Left lung (tissue), 10 donors: ENCODE measurements around the gene SETD7. TPM values are rescaled to one million over a fixed set of nuclear protein-coding genes. Genes with fewer than 3 reads are reported as not detected.

Experiments used
- ATAC-seq: fragments of 200-7000 bp; cut with Tn5 transposase; one replicate; pipeline ENCODE4 v1.9.1; 2020; ENCODE audit warnings: moderate library complexity
- DNase-seq, 4 donors: peaks; one replicate each; pipeline ENCODE4 v3.0.0-alpha.2; 2013 to 2020
- H3K27ac ChIP-seq, 2 donors: fragments of 200-600 bp; sonication (generic) in 1 of 2; one replicate each; pipeline versions ENCODE4 v1.5.0 to v1.8.0; 2020 to 2021
- H3K27me3 ChIP-seq, 2 donors: fragments of 200-600 bp; sonication (generic) in 1 of 2; one replicate each; pipeline versions ENCODE4 v1.5.0 to v1.8.0; 2020 to 2021
- H3K36me3 ChIP-seq, 2 donors: fragments of 200-600 bp; sonication (generic) in 1 of 2; one replicate each; pipeline versions ENCODE4 v1.5.0 to v1.8.0; 2020 to 2021
- H3K4me1 ChIP-seq, 2 donors: fragments of 200-600 bp; one replicate each; pipeline ENCODE4 v1.8.0; 2021
- H3K4me3 ChIP-seq, 2 donors: fragments of 200-600 bp; sonication (generic) in 1 of 2; one replicate each; pipeline versions ENCODE4 v1.5.0 to v1.8.0; 2020 to 2021; ENCODE audit warnings: mild to moderate bottlenecking in 1 of 2
- H3K9me3 ChIP-seq, 2 donors: fragments of 200-600 bp; sonication (generic) in 1 of 2; one replicate each; pipeline versions ENCODE4 v1.5.0 to v1.8.0; 2020 to 2021
- CTCF ChIP-seq, 2 donors: fragments of 200-600 bp; sonication (generic) in 1 of 2; IDR thresholded peaks; one replicate each; pipeline versions ENCODE4 v1.5.0 to v1.8.0; 2021; ENCODE audit warnings: antibody characterized with exemption in 2 of 2
- intact Hi-C, 2 donors: fragments of 100-400 bp; cut with DNase I; formaldehyde crosslinking; loops; one replicate each; pipeline versions ENCODE4 v1.11.2 to v1.14.2; 2022
- polyA plus RNA-seq, 6 donors: library from polyadenylated mRNA; unstranded; fragments of 120-200 nt; gene quantifications; one replicate each; pipeline ENCODE4 v1.2.1, GENCODE V29; 2013; ENCODE audit not compliant: insufficient read length in 6 of 6
- total RNA-seq, 2 donors: library from RNA; stranded (reverse); fragmentation: NEBNext Ultra II Directional; extraction: Animal tissue kit (Norgen Biotek cat#: 25700); gene quantifications; one replicate each; pipeline ENCODE4 v1.2.1, GENCODE V29; 2021
- donor health status: DM: no; HTN: yes; CAD: no.
- donor health status: DM: no; HTN: no; CAD: no.

The SETD7 gene
- total and polyA plus RNA-seq, 8 donors: 17.2 to 51.7 (median 19.5) TPM

DNA sequence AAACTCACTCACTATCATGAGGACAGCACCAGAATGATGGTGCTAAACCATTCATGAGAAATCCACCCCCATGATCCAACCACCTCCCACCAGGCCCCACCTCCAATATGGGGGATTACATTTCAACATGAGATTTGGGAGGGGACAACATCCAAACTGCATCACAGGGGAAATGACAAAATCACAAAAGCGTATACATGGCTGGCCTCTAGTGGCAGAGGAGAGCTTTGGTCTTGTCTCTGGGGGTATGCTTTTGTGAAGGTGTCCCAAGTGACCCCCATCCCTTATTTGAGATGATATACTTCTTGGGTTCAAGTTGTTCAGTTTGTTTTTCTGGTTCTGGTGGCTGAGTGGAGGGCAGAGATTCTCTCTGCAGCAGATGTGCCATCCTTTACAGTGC lies 8.5 kb upstream of the SETD7 start:
- H3K9me3 ChIP-seq: no peaks in the 10 kb centered on the region
- no peaks in the 10 kb centered on the region for H3K36me3 ChIP-seq
- TF ChIP-seq CTCF (IDR thresholded peaks at IDR 0.05): no peak
- intact Hi-C loops: no loop called here
- peaks cover 0 to 13% of the 10 kb centered on the region in 2 donors for H3K4me1 ChIP-seq
- no peaks in the 10 kb centered on the region for H3K27me3 ChIP-seq
- DNase-seq: no peak
- no peak for ATAC-seq
- H3K4me3 ChIP-seq: no peak overlapping the region
- no peak overlapping the region for H3K27ac ChIP-seq

- intact Hi-C loops: no loop called here
- H3K9me3 ChIP-seq: no peaks in the 10 kb centered on the region
- ATAC-seq (no peak), DNase-seq (no peak)
- TF ChIP-seq CTCF (IDR thresholded peaks at IDR 0.05): no peak
- peaks cover 0 to under 1% of the 10 kb centered on the region in 2 donors for H3K27me3 ChIP-seq
- H3K4me1 ChIP-seq: peaks cover 0 to 14% of the 10 kb centered on the region in 2 donors
- H3K36me3 ChIP-seq: no peaks in the 10 kb centered on the region
- H3K27ac ChIP-seq: no peak overlapping the region
- H3K4me3 ChIP-seq: no peak overlapping the region
These were observed 7.5 kb upstream of the SETD7 start for GRCh38 chr4:139563515-139563914.

GRCh38 chr4:139562839-139563238 lies 6.8 kb upstream of the SETD7 start:
- no peak for TF ChIP-seq CTCF (IDR thresholded peaks at IDR 0.05)
- DNase-seq (no peak), ATAC-seq (no peak)
- Histone ChIP-seq H3K4me3 (no peak overlapping the region), H3K36me3 (no peaks in the 10 kb centered on the region), H3K9me3 (no peaks in the 10 kb centered on the region), H3K27ac (no peak overlapping the region), H3K27me3 (peaks cover 0 to 7% of the 10 kb centered on the region in 2 donors), H3K4me1 (peaks cover 0 to 21% of the 10 kb centered on the region in 2 donors)
- intact Hi-C loops: no loop called here

GRCh38 chr4:139562067-139562684 lies 6.2 kb upstream of the SETD7 start:
- no peak for ATAC-seq
- intact Hi-C loops: no loop called here

More at GRCh38 chr4:139562067-139562684, 6.2 kb upstream of the SETD7 start:
- no peak overlapping the region for H3K27ac ChIP-seq
- H3K27me3 ChIP-seq: peaks cover 0 to 14% of the 10 kb centered on the region in 2 donors
- H3K4me3 ChIP-seq: no peak overlapping the region
- no peaks in the 10 kb centered on the region for H3K9me3 ChIP-seq
- H3K36me3 ChIP-seq: no peaks in the 10 kb centered on the region
- TF ChIP-seq CTCF (IDR thresholded peaks at IDR 0.05): no peak
- peaks cover 0 to 28% of the 10 kb centered on the region in 2 donors for H3K4me1 ChIP-seq
- DNase-seq: no peak
